Measurements from ENCODE around the gene RPL23. TPM values are rescaled to one million over a fixed set of nuclear protein-coding genes. Genes with fewer than 3 reads are reported as not detected.
A peak's percentile ranks its signal among the peaks of the same experiment; 100 is the strongest.

RPL23 gene
- total RNA-seq, 1 donor from 2014 or later = 1,087 TPM

- no peaks in the 10 kb centered on the region for H3K27me3 Mint-ChIP-seq (ENCODE audit: low read depth, unreplicated experiment)
- H3K27me3 ChIP-seq (ENCODE audit: insufficient read depth, low read length) = no peaks in the 10 kb centered on the region
- H3K27ac ChIP-seq (ENCODE audit: low read depth, low read length) = peak overlapping the region; percentile 47
Measured at GRCh38 chr17:38815576-38816193, 37.8 kb downstream of the RPL23 start.

GRCh38 chr17:38809828-38810227 lies 43.7 kb downstream of the RPL23 start:
- H3K27me3 Mint-ChIP-seq (ENCODE audit: low read depth, unreplicated experiment) = no peaks in the 10 kb centered on the region
- DNase-seq (ENCODE audit: low read depth) = no peak
- Histone ChIP-seq H4K20me1 (ENCODE audit: insufficient read depth, low read length) (no peaks in the 10 kb centered on the region), H3K4me2 (ENCODE audit: low read length) (no peak overlapping the region), H3K9ac (ENCODE audit: low read length) (no peak overlapping the region), H3K4me3 (ENCODE audit: insufficient read depth, low read depth, low read length) (no peak overlapping the region), H3K79me2 (ENCODE audit: insufficient read depth, low read length) (no peaks in the 10 kb centered on the region), H3K27me3 (ENCODE audit: insufficient read depth, low read length) (no peaks in the 10 kb centered on the region), H3K4me1 (ENCODE audit: insufficient read depth, low read length) (no peaks in the 10 kb centered on the region), H3K9me3 (ENCODE audit: insufficient read depth, low read depth, low read length) (no peaks in the 10 kb centered on the region), H3K36me3 (ENCODE audit: insufficient read depth, low read length) (peaks cover 41% of the 10 kb centered on the region), H2AFZ (ENCODE audit: low read depth, low read length) (no peak overlapping the region), H3K27ac (ENCODE audit: low read depth, low read length) (no peak overlapping the region)
- TF ChIP-seq EZH2 (IDR thresholded peaks at IDR 0.05; ENCODE audit: insufficient read depth, low read length) = no peak
- TF ChIP-seq CTCF (IDR thresholded peaks at IDR 0.05; ENCODE audit: insufficient read depth, low read depth, low read length) = no peak
- H3K36me3 Mint-ChIP-seq (ENCODE audit: low read depth, unreplicated experiment) = peaks cover 23% of the 10 kb centered on the region
- no peak for FAIRE-seq
- H3K4me3 Mint-ChIP-seq (ENCODE audit: unreplicated experiment) = no peak overlapping the region
- H3K9me3 Mint-ChIP-seq (ENCODE audit: unreplicated experiment) = no peaks in the 10 kb centered on the region
- no peak overlapping the region for H3K27ac Mint-ChIP-seq (ENCODE audit: unreplicated experiment)
- H3K4me1 Mint-ChIP-seq (ENCODE audit: low read depth, unreplicated experiment) = no peaks in the 10 kb centered on the region

More at GRCh38 chr17:38815576-38816193, 37.8 kb downstream of the RPL23 start:
- FAIRE-seq = no peak
- peak overlapping the region; percentile 32 for H3K4me2 ChIP-seq (ENCODE audit: low read length)
- no peaks in the 10 kb centered on the region for H3K9me3 ChIP-seq (ENCODE audit: insufficient read depth, low read depth, low read length)
- H3K4me1 ChIP-seq (ENCODE audit: insufficient read depth, low read length) = peaks cover 7% of the 10 kb centered on the region
- H2AFZ ChIP-seq (ENCODE audit: low read depth, low read length) = no peak overlapping the region
- peaks cover 33% of the 10 kb centered on the region for H3K79me2 ChIP-seq (ENCODE audit: insufficient read depth, low read length)
- H3K9me3 Mint-ChIP-seq (ENCODE audit: unreplicated experiment) = no peaks in the 10 kb centered on the region
- no peak overlapping the region for H3K27ac Mint-ChIP-seq (ENCODE audit: unreplicated experiment)
- no peak overlapping the region for H3K4me3 ChIP-seq (ENCODE audit: insufficient read depth, low read depth, low read length)
- H3K4me3 Mint-ChIP-seq (ENCODE audit: unreplicated experiment) = peak overlapping the region; percentile 55
- peak; percentile 85 for DNase-seq (ENCODE audit: low read depth)
- H4K20me1 ChIP-seq (ENCODE audit: insufficient read depth, low read length) = peaks cover 10% of the 10 kb centered on the region
- peaks cover 18% of the 10 kb centered on the region for H3K36me3 ChIP-seq (ENCODE audit: insufficient read depth, low read length)
- H3K9ac ChIP-seq (ENCODE audit: low read length) = peak overlapping the region; percentile 26
- TF ChIP-seq EZH2 (IDR thresholded peaks at IDR 0.05; ENCODE audit: insufficient read depth, low read length) (no peak), CTCF (IDR thresholded peaks at IDR 0.05; ENCODE audit: insufficient read depth, low read depth, low read length) (peak; percentile 46)
- peaks cover 12% of the 10 kb centered on the region for H3K36me3 Mint-ChIP-seq (ENCODE audit: low read depth, unreplicated experiment)
- H3K4me1 Mint-ChIP-seq (ENCODE audit: low read depth, unreplicated experiment) = peaks cover 1% of the 10 kb centered on the region

GRCh38 chr17:38800237-38800760 lies 53.2 kb downstream of the RPL23 start:
- no peaks in the 10 kb centered on the region for H3K9me3 Mint-ChIP-seq (ENCODE audit: unreplicated experiment)
- Histone ChIP-seq H3K9me3 (ENCODE audit: insufficient read depth, low read depth, low read length) (no peaks in the 10 kb centered on the region), H3K79me2 (ENCODE audit: insufficient read depth, low read length) (peaks cover 39% of the 10 kb centered on the region), H4K20me1 (ENCODE audit: insufficient read depth, low read length) (peaks cover 36% of the 10 kb centered on the region), H3K36me3 (ENCODE audit: insufficient read depth, low read length) (peaks cover 27% of the 10 kb centered on the region), H3K9ac (ENCODE audit: low read length) (peak overlapping the region; percentile 98), H3K27me3 (ENCODE audit: insufficient read depth, low read length) (no peaks in the 10 kb centered on the region), H3K4me1 (ENCODE audit: insufficient read depth, low read length) (peaks cover 22% of the 10 kb centered on the region), H3K4me3 (ENCODE audit: insufficient read depth, low read depth, low read length) (peak overlapping the region; percentile 69), H2AFZ (ENCODE audit: low read depth, low read length) (no peak overlapping the region), H3K4me2 (ENCODE audit: low read length) (peak overlapping the region; percentile 83), H3K27ac (ENCODE audit: low read depth, low read length) (no peak overlapping the region)
- peaks cover 15% of the 10 kb centered on the region for H3K36me3 Mint-ChIP-seq (ENCODE audit: low read depth, unreplicated experiment)
- H3K4me1 Mint-ChIP-seq (ENCODE audit: low read depth, unreplicated experiment) = peaks cover 20% of the 10 kb centered on the region
- no peak for FAIRE-seq
- H3K4me3 Mint-ChIP-seq (ENCODE audit: unreplicated experiment) = peak overlapping the region; percentile 82
- no peaks in the 10 kb centered on the region for H3K27me3 Mint-ChIP-seq (ENCODE audit: low read depth, unreplicated experiment)
- DNase-seq (ENCODE audit: low read depth) = no peak
- peak overlapping the region; percentile 1 for H3K27ac Mint-ChIP-seq (ENCODE audit: unreplicated experiment)
- TF ChIP-seq EZH2 (IDR thresholded peaks at IDR 0.05; ENCODE audit: insufficient read depth, low read length) (no peak), CTCF (IDR thresholded peaks at IDR 0.05; ENCODE audit: insufficient read depth, low read depth, low read length) (no peak)
